ENCODE results near the gene EDARADD. TPM values are rescaled to one million over a fixed set of nuclear protein-coding genes. Genes with fewer than 3 reads are reported as not detected.

The EDARADD gene
- total and polyA plus RNA-seq, 4 donors = 0.13 to 0.67 (median 0.26) TPM

- DNase-seq (ENCODE audit: low spot score) = no peak
- H3K27me3 ChIP-seq (ENCODE audit: control insufficient read depth in 4 of 4, insufficient read depth in 4 of 4, low read length in 3 of 4) = no peaks in the 10 kb centered on the region
- no peaks in the 10 kb centered on the region for H3K9me3 ChIP-seq (ENCODE audit: control insufficient read depth in 4 of 4, low read length in 3 of 4)
- WGBS = 90% methylated on average over 1 of the region's 1 CpG
- no peaks in the 10 kb centered on the region for H3K36me3 ChIP-seq (ENCODE audit: control insufficient read depth in 4 of 4, insufficient read depth in 3 of 4, low read depth in 1 of 4, low read length in 3 of 4)
- H3K27ac ChIP-seq (ENCODE audit: low read depth in 1 of 2, low read length in 2 of 2) = no peak overlapping the region
- no peak for TF ChIP-seq ATF3 (IDR thresholded peaks at IDR 0.05)
- no peak for TF ChIP-seq FOXA2 (IDR thresholded peaks at IDR 0.05)
- TF ChIP-seq HNF4A (conservative IDR thresholded peaks at IDR 0.05) = no peak
- no peak for TF ChIP-seq HNF4G (IDR thresholded peaks at IDR 0.05)
- TF ChIP-seq SP1 (IDR thresholded peaks at IDR 0.05) = no peak
- no peak for TF ChIP-seq NR2F2 (IDR thresholded peaks at IDR 0.05)
- no peak for TF ChIP-seq JUND (IDR thresholded peaks at IDR 0.05)
- no peak for TF ChIP-seq YY1 (IDR thresholded peaks at IDR 0.05)
- TF ChIP-seq RAD21 (IDR thresholded peaks at IDR 0.05) = no peak
- TF ChIP-seq, protein P1, sequence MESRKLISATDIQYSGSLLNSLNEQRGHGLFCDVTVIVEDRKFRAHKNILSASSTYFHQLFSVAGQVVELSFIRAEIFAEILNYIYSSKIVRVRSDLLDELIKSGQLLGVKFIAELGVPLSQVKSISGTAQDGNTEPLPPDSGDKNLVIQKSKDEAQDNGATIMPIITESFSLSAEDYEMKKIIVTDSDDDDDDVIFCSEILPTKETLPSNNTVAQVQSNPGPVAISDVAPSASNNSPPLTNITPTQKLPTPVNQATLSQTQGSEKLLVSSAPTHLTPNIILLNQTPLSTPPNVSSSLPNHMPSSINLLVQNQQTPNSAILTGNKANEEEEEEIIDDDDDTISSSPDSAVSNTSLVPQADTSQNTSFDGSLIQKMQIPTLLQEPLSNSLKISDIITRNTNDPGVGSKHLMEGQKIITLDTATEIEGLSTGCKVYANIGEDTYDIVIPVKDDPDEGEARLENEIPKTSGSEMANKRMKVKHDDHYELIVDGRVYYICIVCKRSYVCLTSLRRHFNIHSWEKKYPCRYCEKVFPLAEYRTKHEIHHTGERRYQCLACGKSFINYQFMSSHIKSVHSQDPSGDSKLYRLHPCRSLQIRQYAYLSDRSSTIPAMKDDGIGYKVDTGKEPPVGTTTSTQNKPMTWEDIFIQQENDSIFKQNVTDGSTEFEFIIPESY (IDR thresholded peaks at IDR 0.05) = no peak
- no peak for TF ChIP-seq REST (IDR thresholded peaks at IDR 0.05)
- TF ChIP-seq, protein P2, sequence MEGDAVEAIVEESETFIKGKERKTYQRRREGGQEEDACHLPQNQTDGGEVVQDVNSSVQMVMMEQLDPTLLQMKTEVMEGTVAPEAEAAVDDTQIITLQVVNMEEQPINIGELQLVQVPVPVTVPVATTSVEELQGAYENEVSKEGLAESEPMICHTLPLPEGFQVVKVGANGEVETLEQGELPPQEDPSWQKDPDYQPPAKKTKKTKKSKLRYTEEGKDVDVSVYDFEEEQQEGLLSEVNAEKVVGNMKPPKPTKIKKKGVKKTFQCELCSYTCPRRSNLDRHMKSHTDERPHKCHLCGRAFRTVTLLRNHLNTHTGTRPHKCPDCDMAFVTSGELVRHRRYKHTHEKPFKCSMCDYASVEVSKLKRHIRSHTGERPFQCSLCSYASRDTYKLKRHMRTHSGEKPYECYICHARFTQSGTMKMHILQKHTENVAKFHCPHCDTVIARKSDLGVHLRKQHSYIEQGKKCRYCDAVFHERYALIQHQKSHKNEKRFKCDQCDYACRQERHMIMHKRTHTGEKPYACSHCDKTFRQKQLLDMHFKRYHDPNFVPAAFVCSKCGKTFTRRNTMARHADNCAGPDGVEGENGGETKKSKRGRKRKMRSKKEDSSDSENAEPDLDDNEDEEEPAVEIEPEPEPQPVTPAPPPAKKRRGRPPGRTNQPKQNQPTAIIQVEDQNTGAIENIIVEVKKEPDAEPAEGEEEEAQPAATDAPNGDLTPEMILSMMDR (IDR thresholded peaks at IDR 0.05; ENCODE audit: low read depth, low read length, missing input control) = no peak
- no peaks in the 10 kb centered on the region for H3K4me1 ChIP-seq (ENCODE audit: control insufficient read depth in 4 of 4, insufficient read depth in 4 of 4, low read length in 3 of 4)
- no peak overlapping the region for H3K9ac ChIP-seq (ENCODE audit: low read depth in 1 of 2, low read length in 2 of 2)
- no peak overlapping the region for H3K4me3 ChIP-seq (ENCODE audit: low read depth in 1 of 3, low read length in 3 of 3)
These were observed 23.0 kb upstream of the EDARADD start for GRCh38 chr1:236371083-236371482.

- WGBS = 96% methylated on average over 2 of the region's 2 CpGs
- TF ChIP-seq REST (IDR thresholded peaks at IDR 0.05) = no peak
- TF ChIP-seq GABPA (IDR thresholded peaks at IDR 0.05 in 1 of 2, conservative IDR thresholded peaks at IDR 0.05 in 1 of 2) = no peak
- no peak for TF ChIP-seq NR2F2 (IDR thresholded peaks at IDR 0.05)
- no peak for TF ChIP-seq SP1 (IDR thresholded peaks at IDR 0.05)
- TF ChIP-seq RAD21 (IDR thresholded peaks at IDR 0.05) = no peak
- no peak for TF ChIP-seq EGR1 (IDR thresholded peaks at IDR 0.05; ENCODE audit: low read depth in 2 of 2)
- TF ChIP-seq HNF4G (IDR thresholded peaks at IDR 0.05) = no peak
- TF ChIP-seq RXRA (IDR thresholded peaks at IDR 0.05) = no peak
- no peak for TF ChIP-seq ATF3 (IDR thresholded peaks at IDR 0.05)
- TF ChIP-seq, protein P1 (IDR thresholded peaks at IDR 0.05) = no peak
- no peak for TF ChIP-seq FOXA1 (IDR thresholded peaks at IDR 0.05)
- no peak for TF ChIP-seq FOXA2 (IDR thresholded peaks at IDR 0.05)
- TF ChIP-seq YY1 (IDR thresholded peaks at IDR 0.05) = no peak
- no peak for TF ChIP-seq HNF4A (conservative IDR thresholded peaks at IDR 0.05)
These were observed 16.1 kb upstream of the EDARADD start for GRCh38 chr1:236377832-236378535.

More at GRCh38 chr1:236377832-236378535, 16.1 kb upstream of the EDARADD start:
- no peaks in the 10 kb centered on the region for H3K27me3 ChIP-seq (ENCODE audit: control insufficient read depth in 4 of 4, insufficient read depth in 4 of 4, low read length in 3 of 4)
- no peaks in the 10 kb centered on the region for H3K4me1 ChIP-seq (ENCODE audit: control insufficient read depth in 4 of 4, insufficient read depth in 4 of 4, low read length in 3 of 4)
- no peak for DNase-seq (ENCODE audit: low spot score)
- H3K9ac ChIP-seq (ENCODE audit: low read depth in 1 of 2, low read length in 2 of 2) = no peak overlapping the region
- H3K9me3 ChIP-seq (ENCODE audit: control insufficient read depth in 4 of 4, low read length in 3 of 4) = peaks cover 0 to 3% (median 1%) of the 10 kb centered on the region in 4 donors
- H3K4me3 ChIP-seq (ENCODE audit: low read depth in 1 of 3, low read length in 3 of 3) = no peak overlapping the region
- H3K27ac ChIP-seq (ENCODE audit: low read depth in 1 of 2, low read length in 2 of 2) = no peak overlapping the region
- H3K36me3 ChIP-seq (ENCODE audit: control insufficient read depth in 4 of 4, insufficient read depth in 3 of 4, low read depth in 1 of 4, low read length in 3 of 4) = no peaks in the 10 kb centered on the region

Data from liver (tissue), 9 donors.